Measurements from ENCODE around the gene UNC45A.
"Not testable (repeated sequence)": the region's sequence is repeated elsewhere in the genome, so short reads cannot be mapped to it uniquely, and the experiment has no call there.

The UNC45A gene

GRCh38 chr15:90916461-90916860 is 18.6 kb upstream of the UNC45A start:
- DNase-seq (ENCODE audit: low spot score) = no peak

- no peak for DNase-seq (ENCODE audit: low spot score)
Observed at GRCh38 chr15:90917569-90917968, 17.5 kb upstream of the UNC45A start.

- DNase-seq (ENCODE audit: low spot score) = no peak
Observed at GRCh38 chr15:90918034-90918788, 16.9 kb upstream of the UNC45A start.

GRCh38 chr15:90918835-90919234 is 16.2 kb upstream of the UNC45A start:
- DNase-seq (ENCODE audit: low spot score) = no peak

- no peak for DNase-seq (ENCODE audit: low spot score)
Observed at GRCh38 chr15:90921887-90922286, 13.2 kb upstream of the UNC45A start.

GRCh38 chr15:90922712-90923322 is 12.3 kb upstream of the UNC45A start:
- not testable (repeated sequence) for DNase-seq (ENCODE audit: low spot score)

- DNase-seq (ENCODE audit: low spot score) = no peak
Observed at GRCh38 chr15:90924375-90924774, 10.7 kb upstream of the UNC45A start.

- DNase-seq (ENCODE audit: low spot score) = not testable (repeated sequence)
Observed at GRCh38 chr15:90926766-90927165, 8.3 kb upstream of the UNC45A start.

- not testable (repeated sequence) for DNase-seq (ENCODE audit: low spot score)
Observed at GRCh38 chr15:90928106-90928505, 7.0 kb upstream of the UNC45A start.

GRCh38 chr15:90929246-90930019 is 5.7 kb upstream of the UNC45A start:
- DNase-seq (ENCODE audit: low spot score) = no peak

GRCh38 chr15:90930861-90931574 is 4.1 kb upstream of the UNC45A start:
- no peak for DNase-seq (ENCODE audit: low spot score)

- no peak for DNase-seq (ENCODE audit: low spot score)
Observed at GRCh38 chr15:90931575-90931827, 3.6 kb upstream of the UNC45A start.

- peak; percentile 97 for DNase-seq (ENCODE audit: low spot score)
Observed at GRCh38 chr15:90931828-90932659, 3.0 kb upstream of the UNC45A start, which contains the start of gene HDDC3. HDDC3 (minus strand) TSS chr15:90932549; CDS start chr15:90932540, 9 bp downstream.

- DNase-seq (ENCODE audit: low spot score) = no peak
Observed at GRCh38 chr15:90932660-90932991, 2.5 kb upstream of the UNC45A start.

GRCh38 chr15:90933301-90933700 is 1.8 kb upstream of the UNC45A start:
- DNase-seq (ENCODE audit: low spot score) = no peak

GRCh38 chr15:90934256-90934948 is 683 bp upstream of the UNC45A start:
- DNase-seq (ENCODE audit: low spot score) = peak; percentile 99

- no peak for DNase-seq (ENCODE audit: low spot score)
Observed at GRCh38 chr15:90936823-90937222, 1.7 kb downstream of the UNC45A start.

- DNase-seq (ENCODE audit: low spot score) = no peak
Observed at GRCh38 chr15:90938261-90938660, 3.2 kb downstream of the UNC45A start.

- DNase-seq (ENCODE audit: low spot score) = no peak
Observed at GRCh38 chr15:90939756-90940155, 4.7 kb downstream of the UNC45A start.

GRCh38 chr15:90941038-90941437 is 6.0 kb downstream of the UNC45A start:
- no peak for DNase-seq (ENCODE audit: low spot score)
